Loucy (cell line): Measurements from ENCODE around the gene IFNLR1.

Experiments
- H2AFZ ChIP-seq: fragments of 200-600 bp; sonication (generic); 2 replicates; pipeline ENCODE4 v1.6.0; 2016; ENCODE audit warnings: antibody characterized with exemption, mild to moderate bottlenecking, low read length, moderate library complexity
- H3F3A ChIP-seq: fragments of 200-600 bp; 2 replicates; pipeline ENCODE4 v1.6.0; 2016; ENCODE audit warnings: antibody characterized with exemption, low read depth, mild to moderate bottlenecking
- H3K27me3 ChIP-seq: fragments of 200-600 bp; sonication (generic); 2 replicates; pipeline ENCODE4 v1.6.1; 2014; ENCODE audit warnings: low read length, mild to moderate bottlenecking; ENCODE audit not compliant: insufficient read depth, poor library complexity, severe bottlenecking
- H3K36me3 ChIP-seq: fragments of 200-600 bp; sonication (generic); 2 replicates; pipeline ENCODE4 v1.6.1; 2016; ENCODE audit warnings: low read length; ENCODE audit not compliant: insufficient read depth
- H3K4me1 ChIP-seq: fragments of 200-600 bp; sonication (generic); 2 replicates; pipeline ENCODE4 v1.5.1; 2014; ENCODE audit warnings: low read length, mild to moderate bottlenecking; ENCODE audit not compliant: insufficient read depth, poor library complexity, severe bottlenecking
- H3K4me2 ChIP-seq: fragments of 200-600 bp; sonication (generic); 2 replicates; pipeline ENCODE4 v1.6.0; 2014; ENCODE audit warnings: antibody characterized with exemption, low read length, low read depth, mild to moderate bottlenecking; ENCODE audit not compliant: poor library complexity, severe bottlenecking
- H3K4me3 ChIP-seq: fragments of 200-600 bp; sonication (generic); 2 replicates; pipeline ENCODE4 v1.5.1; 2014; ENCODE audit warnings: low read length, mild to moderate bottlenecking, mixed read lengths; ENCODE audit not compliant: poor library complexity, severe bottlenecking
- H3K79me2 ChIP-seq: fragments of 200-600 bp; sonication (generic); 2 replicates; pipeline ENCODE4 v1.6.1; 2014; ENCODE audit warnings: low read length; ENCODE audit not compliant: insufficient read depth
- H3K9ac ChIP-seq: fragments of 200-600 bp; sonication (generic); 2 replicates; pipeline ENCODE4 v1.6.0; 2014; ENCODE audit warnings: mild to moderate bottlenecking, low read depth, low read length, moderate library complexity; ENCODE audit not compliant: poor library complexity, severe bottlenecking
- H3K9me2 ChIP-seq: fragments of 200-600 bp; sonication (generic); replicated peaks from 2 replicates; pipeline ENCODE4 v1.6.1; 2016; ENCODE audit warnings: low read depth, low read length, mixed read lengths
- H3K9me3 ChIP-seq: fragments of 200-600 bp; sonication (generic); 2 replicates; pipeline ENCODE4 v1.6.1; 2014; ENCODE audit warnings: mild to moderate bottlenecking, antibody characterized with exemption, low read length, low read depth; ENCODE audit not compliant: insufficient read depth
- H4K20me1 ChIP-seq: fragments of 200-600 bp; sonication (generic); 2 replicates; pipeline ENCODE4 v1.6.0; 2014; ENCODE audit warnings: antibody characterized with exemption, low read length, mild to moderate bottlenecking; ENCODE audit not compliant: insufficient read depth, poor library complexity, severe bottlenecking
- CTCF ChIP-seq: fragments of 200-600 bp; sonication (generic); conservative IDR thresholded peaks from 2 replicates; pipeline ENCODE4 v1.5.1; 2014; ENCODE audit warnings: mild to moderate bottlenecking, antibody characterized with exemption, low read length
- EZH2phosphoT487 ChIP-seq: fragments of 200-600 bp; IDR thresholded peaks from 2 replicates; pipeline ENCODE4 v1.6.1; 2018; ENCODE audit warnings: antibody characterized with exemption, mild to moderate bottlenecking, moderate library complexity, borderline replicate concordance

Gene IFNLR1

GRCh38 chr1:24139222-24139489 is 47.9 kb downstream of the IFNLR1 start:
- Histone ChIP-seq H3K27me3 (no peaks in the 10 kb centered on the region), H3K79me2 (no peaks in the 10 kb centered on the region), H3K4me1 (peaks cover 3% of the 10 kb centered on the region), H3K9me2 (no peaks in the 10 kb centered on the region), H3F3A (no peaks in the 10 kb centered on the region), H3K9me3 (no peaks in the 10 kb centered on the region), H3K4me2 (no peak overlapping the region), H2AFZ (no peak overlapping the region), H3K9ac (no peak overlapping the region), H3K36me3 (no peaks in the 10 kb centered on the region), H3K4me3 (no peak overlapping the region), H4K20me1 (no peaks in the 10 kb centered on the region)
- TF ChIP-seq EZH2phosphoT487 = no peak
- TF ChIP-seq CTCF = no peak

- Histone ChIP-seq H3K27me3 (no peaks in the 10 kb centered on the region), H3K36me3 (no peaks in the 10 kb centered on the region), H2AFZ (no peak overlapping the region), H3F3A (no peaks in the 10 kb centered on the region), H3K9me3 (no peaks in the 10 kb centered on the region), H3K79me2 (no peaks in the 10 kb centered on the region), H3K9ac (no peak overlapping the region), H3K4me1 (no peaks in the 10 kb centered on the region), H3K4me3 (no peak overlapping the region), H4K20me1 (no peaks in the 10 kb centered on the region), H3K4me2 (no peak overlapping the region), H3K9me2 (no peaks in the 10 kb centered on the region)
- TF ChIP-seq CTCF (no peak), EZH2phosphoT487 (no peak)
Measured at GRCh38 chr1:24138476-24139221, 48.4 kb downstream of the IFNLR1 start.

GRCh38 chr1:24136956-24137539 is 50.0 kb downstream of the IFNLR1 start:
- H3K9me3 ChIP-seq = no peaks in the 10 kb centered on the region
- no peak for TF ChIP-seq EZH2phosphoT487
- TF ChIP-seq CTCF = no peak
- no peak overlapping the region for H3K9ac ChIP-seq
- no peak overlapping the region for H3K4me2 ChIP-seq
- no peaks in the 10 kb centered on the region for H3K36me3 ChIP-seq
- H3K79me2 ChIP-seq = no peaks in the 10 kb centered on the region
- no peaks in the 10 kb centered on the region for H3K27me3 ChIP-seq
- no peaks in the 10 kb centered on the region for H4K20me1 ChIP-seq
- no peaks in the 10 kb centered on the region for H3F3A ChIP-seq
- no peak overlapping the region for H3K4me3 ChIP-seq
- no peaks in the 10 kb centered on the region for H3K9me2 ChIP-seq
- H3K4me1 ChIP-seq = no peaks in the 10 kb centered on the region
- H2AFZ ChIP-seq = no peak overlapping the region
